K562 (cell line): ENCODE measurements around the gene OBSL1.

Experiments
- FOXM1 ChIP-seq, 2 experiments: fragments of 450-650 bp in 1 of 2; sonication (generic) in 1 of 2; formaldehyde crosslinking in 1 of 2; IDR thresholded peaks; 2 replicates each; pipeline versions ENCODE4 v1.6.1 to v1.9.0; 2017 to 2022; ENCODE audit warnings: low read depth in 2 of 2, mild to moderate bottlenecking in 2 of 2, missing genetic modification reagents in 1 of 2, moderate library complexity in 1 of 2
- ZNF121 ChIP-seq: sonication (generic); formaldehyde crosslinking; conservative IDR thresholded peaks from 2 replicates; pipeline ENCODE4 v1.8.0; 2022; ENCODE audit warnings: missing genetic modification reagents

DNA sequence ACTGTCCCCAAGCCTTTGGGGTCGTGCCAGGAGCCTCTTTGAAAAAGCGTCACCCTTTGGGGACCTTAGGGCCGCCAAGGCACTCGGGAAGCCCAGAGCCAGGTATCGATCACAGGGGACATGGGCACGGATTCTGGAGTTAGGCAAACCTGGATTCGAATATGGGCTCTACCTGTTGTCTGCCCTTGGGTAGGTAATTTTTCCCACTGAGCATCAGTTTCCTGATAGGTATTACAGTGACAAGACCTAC, 18.2 kb downstream of the OBSL1 start:
- TF ChIP-seq FOXM1 (IDR thresholded peaks at IDR 0.05; ENCODE audit: low read depth), result no peak
- TF ChIP-seq FOXM1 (CRISPR knock-in tag; IDR thresholded peaks at IDR 0.05; ENCODE audit: low read depth), result no peak
- TF ChIP-seq ZNF121 (CRISPR knock-in tag), result no peak
